ENCODE measurements around the gene ERCC2.

DNA sequence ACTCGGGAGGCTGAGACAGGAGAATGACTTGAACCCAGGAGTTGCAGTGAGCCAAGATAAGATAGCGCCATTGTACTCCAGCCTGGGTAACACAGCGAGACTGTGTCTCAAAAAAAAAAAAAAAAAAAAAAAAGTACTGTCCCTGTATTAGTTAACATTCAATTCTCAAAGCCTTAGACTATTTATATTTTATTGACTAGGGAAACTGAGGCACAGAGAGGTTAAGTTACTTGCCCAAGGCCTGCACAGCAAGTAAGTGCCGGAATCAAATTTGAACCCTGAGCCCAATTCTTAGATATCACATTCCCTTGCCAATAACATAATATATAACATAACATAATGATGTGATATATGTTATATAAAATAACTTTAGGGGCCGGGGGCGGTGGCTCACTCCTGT is 30.7 kb downstream of the ERCC2 start:
- TF ChIP-seq POLR2A (IDR thresholded peaks at IDR 0.05) (no peak), POLR2AphosphoS5 (IDR thresholded peaks at IDR 0.05) (no peak)
- TF ChIP-seq, protein P1, sequence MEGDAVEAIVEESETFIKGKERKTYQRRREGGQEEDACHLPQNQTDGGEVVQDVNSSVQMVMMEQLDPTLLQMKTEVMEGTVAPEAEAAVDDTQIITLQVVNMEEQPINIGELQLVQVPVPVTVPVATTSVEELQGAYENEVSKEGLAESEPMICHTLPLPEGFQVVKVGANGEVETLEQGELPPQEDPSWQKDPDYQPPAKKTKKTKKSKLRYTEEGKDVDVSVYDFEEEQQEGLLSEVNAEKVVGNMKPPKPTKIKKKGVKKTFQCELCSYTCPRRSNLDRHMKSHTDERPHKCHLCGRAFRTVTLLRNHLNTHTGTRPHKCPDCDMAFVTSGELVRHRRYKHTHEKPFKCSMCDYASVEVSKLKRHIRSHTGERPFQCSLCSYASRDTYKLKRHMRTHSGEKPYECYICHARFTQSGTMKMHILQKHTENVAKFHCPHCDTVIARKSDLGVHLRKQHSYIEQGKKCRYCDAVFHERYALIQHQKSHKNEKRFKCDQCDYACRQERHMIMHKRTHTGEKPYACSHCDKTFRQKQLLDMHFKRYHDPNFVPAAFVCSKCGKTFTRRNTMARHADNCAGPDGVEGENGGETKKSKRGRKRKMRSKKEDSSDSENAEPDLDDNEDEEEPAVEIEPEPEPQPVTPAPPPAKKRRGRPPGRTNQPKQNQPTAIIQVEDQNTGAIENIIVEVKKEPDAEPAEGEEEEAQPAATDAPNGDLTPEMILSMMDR (IDR thresholded peaks at IDR 0.05): no peak

Measured in upper lobe of left lung (tissue), 4 donors.